Motor neuron (in vitro differentiated cells): Measurements from ENCODE around the gene UVRAG. TPM values are rescaled to one million over a fixed set of nuclear protein-coding genes. Genes with fewer than 3 reads are reported as not detected.

Experiments
- ATAC-seq, 8 experiments: fragments of 200-7000 bp; cut with Tn5 transposase; replicated peaks in 6 of 8; 2 replicates each; pipeline ENCODE4 v1.8.0; 2021; ENCODE audit warnings: mild to moderate bottlenecking in 8 of 8, moderate library complexity in 8 of 8
- H3K27ac ChIP-seq, 2 donors: fragments of 250-450 bp; sonication (Bioruptor Pico); 2 replicates each; pipeline ENCODE4 v1.9.0; 2021; ENCODE audit warnings: antibody characterized with exemption in 2 of 2, mild to moderate bottlenecking in 2 of 2, moderate library complexity in 1 of 2
- H3K4me1 ChIP-seq, 2 donors: fragments of 250-450 bp; sonication (Bioruptor Pico); replicated peaks in 1 of 2; 2 replicates each; pipeline ENCODE4 v1.6.1; 2021; ENCODE audit warnings: antibody characterized with exemption in 2 of 2, mild to moderate bottlenecking in 2 of 2, moderate library complexity in 1 of 2
- H3K4me3 ChIP-seq, 5 donors: fragments of 250-450 bp; sonication (Bioruptor Pico); 2 replicates each; pipeline ENCODE4 v1.9.0; 2021; ENCODE audit warnings: antibody characterized with exemption in 5 of 5, mild to moderate bottlenecking in 5 of 5, moderate library complexity in 4 of 5
- whole genome bisulfite sequencing, 10 experiments: fragments of 450-650 bp; shearing (Covaris generic); methylation state at CpG; one replicate each; pipeline ENCODE4 v1.0.0; 2022; 5-methylcytosine and 5-hydroxymethylcytosine counted together
- in situ Hi-C, 9 experiments: fragments of 400-800 bp; cut with MboI; loops; one replicate each; pipeline ENCODE4 v1.15.0; 2021; ENCODE audit warnings: low sequenced_read_pairs in 9 of 9, low pct_unique_long_range_greater_than_20kb in 2 of 9; ENCODE audit not compliant: unreplicated experiment in 9 of 9
- total RNA-seq, 8 experiments: library from RNA; unstranded; fragments of 300-600 nt; gene quantifications; 2 replicates each; pipeline versions ENCODE4 v1.2.3 to v1.2.4, GENCODE V29; 2022

UVRAG gene
- total RNA-seq, 8 experiments from 2014 or later, result 17.2 to 24.4 (median 19.6) TPM

DNA sequence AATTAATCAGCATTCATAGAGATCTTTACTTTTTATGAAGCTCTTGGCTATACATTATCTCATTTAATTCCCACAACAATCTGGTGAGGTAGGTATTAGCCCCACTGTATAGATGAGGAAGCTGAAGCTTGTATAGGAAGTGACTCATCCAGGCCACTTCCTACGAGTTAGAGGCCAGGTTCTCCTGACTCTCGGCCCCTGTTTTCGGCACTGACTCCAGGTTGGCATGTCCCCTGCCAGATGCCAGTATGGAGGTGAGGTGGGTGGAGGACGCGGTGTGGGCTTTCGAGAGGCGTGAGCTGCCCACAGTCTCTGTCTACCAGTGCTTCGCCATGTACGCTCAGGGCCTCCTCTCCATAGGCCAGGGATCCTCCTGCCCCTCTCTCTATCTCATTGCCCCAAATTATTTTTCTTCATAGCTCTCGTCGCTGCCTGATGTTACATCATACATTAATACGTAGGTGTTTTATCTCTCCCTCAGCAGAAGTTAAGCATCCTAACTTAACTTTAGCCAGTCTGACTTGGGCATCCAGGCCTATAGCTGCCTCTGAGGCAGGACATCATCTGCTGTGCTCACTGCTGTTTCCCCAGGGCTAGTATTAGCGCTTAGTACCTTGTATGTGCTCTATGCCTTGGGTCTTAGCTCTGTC lies 37.4 kb upstream of the UVRAG start:
- Histone ChIP-seq H3K27ac (no peak overlapping the region), H3K4me3 (no peak overlapping the region), H3K4me1 (no peaks in the 10 kb centered on the region)
- no peak for ATAC-seq
- WGBS, 10 experiments, result 68 to 100% (median 99%) methylated on average over 1 to 6 of the region's 13 CpGs; no CpG with 5 or more reads in 2 of the 10 experiments
- in situ Hi-C loops, result no loop called here

- WGBS, 10 experiments, result 17 to 86% (median 71%) methylated on average over 1 to 4 of the region's 5 CpGs; no CpG with 5 or more reads in 6 of the 10 experiments
- H3K4me1 ChIP-seq, result no peaks in the 10 kb centered on the region
- no peak for ATAC-seq
- no peak overlapping the region for H3K4me3 ChIP-seq
- H3K27ac ChIP-seq, result no peak overlapping the region
- in situ Hi-C loops, result no loop called here
Observed at GRCh38 chr11:75778962-75779361, 36.0 kb upstream of the UVRAG start.

DNA sequence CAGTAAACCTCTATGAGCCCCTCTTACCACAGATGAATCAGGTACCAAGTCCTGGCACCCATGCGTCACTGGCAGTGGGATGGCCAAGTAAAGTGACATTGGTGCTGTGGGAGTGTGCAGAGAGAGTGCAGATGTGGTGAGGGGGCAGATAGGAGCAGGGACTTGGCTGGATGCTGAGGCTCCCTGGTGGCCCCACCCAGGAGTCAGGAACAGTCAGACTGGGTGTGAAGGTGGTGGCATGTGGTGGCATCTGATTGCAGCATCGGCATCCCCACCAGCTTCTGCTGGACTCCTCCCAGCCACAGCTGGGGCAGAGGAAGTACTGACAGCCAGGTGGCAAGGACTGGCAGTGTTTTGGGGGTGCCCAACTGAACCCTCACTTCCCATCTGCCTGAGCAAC lies 35.0 kb upstream of the UVRAG start:
- H3K27ac ChIP-seq, result no peak overlapping the region
- 60 to 100% (median 100%) methylated on average over 1 of the region's 2 CpGs; no CpG with 5 or more reads in 6 of the 10 experiments for WGBS, 10 experiments
- no peaks in the 10 kb centered on the region for H3K4me1 ChIP-seq
- H3K4me3 ChIP-seq, result no peak overlapping the region
- in situ Hi-C loops, result no loop called here
- ATAC-seq, result no peak

- in situ Hi-C loops, result no loop called here
- 17 to 100% (median 88%) methylated on average over 1 to 2 of the region's 3 CpGs; no CpG with 5 or more reads in 6 of the 10 experiments for WGBS, 10 experiments
- no peak for ATAC-seq
- no peaks in the 10 kb centered on the region for H3K4me1 ChIP-seq
- H3K27ac ChIP-seq, result no peak overlapping the region
- no peak overlapping the region for H3K4me3 ChIP-seq
Observed at GRCh38 chr11:75780888-75781287, 34.1 kb upstream of the UVRAG start.

DNA sequence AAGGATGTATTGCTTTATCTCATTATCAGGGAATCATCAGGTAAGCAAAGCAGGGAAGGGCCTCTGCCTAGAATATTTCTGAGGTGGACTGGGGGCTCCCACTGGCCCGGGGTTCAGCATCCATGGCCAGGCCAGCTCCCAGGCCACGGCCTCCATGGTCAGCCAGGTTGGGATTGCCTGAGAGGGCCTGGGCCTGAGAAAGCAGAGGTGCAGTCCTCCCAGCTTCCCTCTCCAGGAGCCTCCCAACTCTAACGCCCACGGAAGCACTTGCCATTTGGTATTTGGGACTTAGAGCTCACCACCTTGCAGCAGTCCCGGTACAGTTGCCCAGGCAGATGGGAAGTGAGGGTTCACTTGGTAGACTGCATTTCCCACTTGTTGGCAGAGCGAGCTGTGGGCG lies 33.7 kb upstream of the UVRAG start:
- in situ Hi-C loops, result no loop called here
- Histone ChIP-seq H3K4me1 (no peaks in the 10 kb centered on the region), H3K4me3 (no peak overlapping the region), H3K27ac (no peak overlapping the region)
- ATAC-seq, result no peak
- WGBS, 10 experiments, result 40 to 92% (median 55%) methylated on average over 1 to 2 of the region's 7 CpGs; no CpG with 5 or more reads in 6 of the 10 experiments

GRCh38 chr11:75781831-75782230 lies 33.2 kb upstream of the UVRAG start:
- in situ Hi-C loops, result no loop called here
- Histone ChIP-seq H3K27ac (no peak overlapping the region), H3K4me3 (no peak overlapping the region), H3K4me1 (no peaks in the 10 kb centered on the region)
- no peak for ATAC-seq
- WGBS, 10 experiments, result 40 to 85% (median 77%) methylated on average over 1 to 5 of the region's 9 CpGs; no CpG with 5 or more reads in 5 of the 10 experiments

DNA sequence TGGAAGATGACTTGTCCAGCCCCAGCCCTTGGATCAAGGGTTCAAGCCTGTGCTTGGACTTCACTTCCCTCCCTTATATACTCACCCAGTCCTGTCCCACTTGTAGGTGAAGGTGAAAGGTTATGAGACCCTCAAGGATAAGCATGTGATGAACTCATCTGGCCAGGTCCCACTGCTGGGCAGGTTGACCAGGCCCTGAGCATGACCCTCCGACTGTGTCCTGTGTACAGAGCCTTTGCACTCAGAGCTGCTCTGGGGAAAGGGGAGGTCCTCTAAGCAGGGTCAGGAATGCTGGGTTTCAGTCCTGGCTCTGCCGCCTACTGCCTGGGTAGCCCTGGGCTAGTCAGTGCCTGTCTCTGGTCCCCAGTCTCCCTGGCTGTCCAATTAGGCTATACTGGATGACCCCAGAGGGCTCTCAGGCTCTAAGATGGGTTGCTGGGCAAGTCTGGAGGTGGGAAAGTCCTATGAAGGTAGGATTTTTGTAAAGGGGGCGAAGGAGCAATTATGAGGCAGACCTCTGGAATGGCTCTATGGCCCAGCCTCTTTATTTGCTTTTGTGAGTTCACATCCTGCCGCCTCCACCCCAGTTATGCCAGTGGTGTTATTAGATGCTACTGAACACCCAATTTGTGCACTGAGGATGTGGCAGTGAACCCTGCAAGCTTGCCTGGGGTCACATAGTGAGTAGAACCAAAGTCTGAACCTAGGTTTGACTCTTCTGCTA lies 32.3 kb upstream of the UVRAG start:
- in situ Hi-C loops, result no loop called here
- H3K4me3 ChIP-seq, result no peak overlapping the region
- 82 to 100% (median 86%) methylated on average over 1 to 3 of the region's 4 CpGs; no CpG with 5 or more reads in 3 of the 10 experiments for WGBS, 10 experiments
- no peak for ATAC-seq
- H3K4me1 ChIP-seq, result no peaks in the 10 kb centered on the region
- H3K27ac ChIP-seq, result no peak overlapping the region

- Histone ChIP-seq H3K27ac (no peak overlapping the region), H3K4me1 (no peaks in the 10 kb centered on the region), H3K4me3 (no peak overlapping the region)
- no peak for ATAC-seq
- in situ Hi-C loops, result no loop called here
- 72 to 100% (median 80%) methylated on average over 1 to 3 of the region's 4 CpGs; no CpG with 5 or more reads in 3 of the 10 experiments for WGBS, 10 experiments
Observed at GRCh38 chr11:75783416-75784084, 31.5 kb upstream of the UVRAG start.

DNA sequence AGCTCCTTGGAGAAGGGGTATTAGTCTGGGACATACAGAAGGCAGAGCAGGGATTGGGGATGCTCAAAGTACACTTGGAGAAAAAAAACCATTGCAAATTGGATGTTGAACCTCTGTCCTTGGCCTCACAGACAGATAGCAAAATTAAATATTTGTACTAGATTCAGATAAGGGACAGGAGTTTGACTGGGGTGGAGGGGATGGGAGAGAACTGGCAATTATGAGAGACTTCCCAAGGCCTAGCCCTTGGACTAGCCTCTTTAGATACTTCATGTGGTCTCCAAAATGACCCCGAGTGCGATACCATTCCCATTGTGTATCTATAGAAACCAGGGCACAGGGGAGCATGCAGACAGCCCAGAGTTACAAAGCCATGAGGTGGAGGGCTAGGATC lies 30.9 kb upstream of the UVRAG start:
- Histone ChIP-seq H3K4me3 (no peak overlapping the region), H3K4me1 (no peaks in the 10 kb centered on the region), H3K27ac (no peak overlapping the region)
- 94 to 100% (median 100%) methylated on average over 2 of the region's 2 CpGs; no CpG with 5 or more reads in 7 of the 10 experiments for WGBS, 10 experiments
- ATAC-seq, result no peak
- in situ Hi-C loops, result no loop called here

DNA sequence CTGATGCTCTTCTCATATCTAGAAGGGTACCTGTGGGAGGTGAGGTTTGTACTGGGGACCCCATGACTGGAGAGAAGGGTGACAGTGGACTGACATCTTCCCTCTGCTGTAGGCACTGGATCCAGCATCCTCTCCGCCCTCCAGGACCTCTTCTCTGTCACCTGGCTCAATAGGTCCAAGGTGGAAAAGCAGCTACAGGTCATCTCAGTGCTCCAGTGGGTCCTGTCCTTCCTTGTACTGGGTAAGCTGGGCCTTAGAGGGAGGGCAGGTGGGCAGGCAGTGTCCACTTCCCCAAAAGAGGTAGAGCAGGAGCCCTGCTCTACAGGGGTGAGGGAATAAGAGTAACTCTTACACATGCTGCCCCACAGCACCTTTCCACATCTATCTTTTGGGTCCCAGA lies 30.5 kb upstream of the UVRAG start:
- Histone ChIP-seq H3K4me3 (no peak overlapping the region), H3K4me1 (no peaks in the 10 kb centered on the region), H3K27ac (no peak overlapping the region)
- ATAC-seq, result no peak
- WGBS, 10 experiments, result 40% methylated on average over 1 of the region's 1 CpG; no CpG with 5 or more reads in 9 of the 10 experiments
- in situ Hi-C loops, result no loop called here

DNA sequence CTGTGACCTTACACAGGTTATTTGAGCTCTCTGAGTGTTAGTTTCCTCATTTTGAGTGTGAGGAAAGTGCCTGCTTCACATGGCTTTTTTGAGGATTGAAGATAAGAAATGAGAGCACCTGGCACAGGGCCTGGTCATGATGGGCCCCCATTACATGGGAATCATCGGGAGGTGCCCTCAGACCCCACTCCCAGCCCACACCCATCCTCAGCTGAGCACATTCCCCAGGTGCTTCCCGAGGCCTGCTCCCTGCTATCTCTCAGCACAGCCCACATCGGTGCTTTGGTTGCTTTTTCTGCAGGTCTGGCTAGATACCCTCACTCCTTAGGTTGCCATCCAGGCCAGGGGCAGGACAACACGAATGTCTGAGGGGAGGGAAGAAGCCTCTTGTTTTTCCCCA lies 29.8 kb upstream of the UVRAG start:
- WGBS, 10 experiments, result 74 to 83% methylated on average over 1 to 4 of the region's 4 CpGs; no CpG with 5 or more reads in 8 of the 10 experiments
- no peak overlapping the region for H3K27ac ChIP-seq
- H3K4me1 ChIP-seq, result no peaks in the 10 kb centered on the region
- no peak for ATAC-seq
- in situ Hi-C loops, result no loop called here
- H3K4me3 ChIP-seq, result no peak overlapping the region

- H3K4me1 ChIP-seq, result no peaks in the 10 kb centered on the region
- H3K27ac ChIP-seq, result no peak overlapping the region
- WGBS, 10 experiments, result 0 to 100% (median 73%) methylated on average over 1 to 5 of the region's 8 CpGs; no CpG with 5 or more reads in 2 of the 10 experiments
- ATAC-seq, result no peak
- in situ Hi-C loops, result no loop called here
- no peak overlapping the region for H3K4me3 ChIP-seq
Observed at GRCh38 chr11:75786101-75786736, 28.8 kb upstream of the UVRAG start.

DNA sequence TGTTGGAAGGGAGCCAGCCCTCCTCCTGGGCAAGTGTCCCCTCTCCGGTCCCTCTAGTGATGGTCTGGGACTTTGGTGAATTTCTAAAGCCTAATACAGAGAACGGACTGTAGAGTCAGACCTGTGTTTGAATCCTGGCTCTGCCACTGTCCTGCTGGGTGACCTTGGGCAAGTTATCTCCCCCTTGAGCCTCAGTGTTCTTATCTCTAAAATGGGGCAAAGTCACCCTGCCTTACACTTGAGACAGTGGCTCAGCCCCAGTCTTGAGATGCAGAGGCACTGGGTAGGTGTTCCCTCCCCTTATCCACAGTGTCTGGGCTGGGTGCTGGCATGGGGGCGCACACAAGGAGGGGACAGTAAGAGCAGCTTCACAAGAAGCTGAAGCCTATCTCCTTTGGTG lies 25.5 kb upstream of the UVRAG start:
- Histone ChIP-seq H3K4me3 (no peak overlapping the region), H3K27ac (no peak overlapping the region), H3K4me1 (peaks cover 3 to 5% of the 10 kb centered on the region in 2 donors)
- no peak for ATAC-seq
- in situ Hi-C loops, result no loop called here
- WGBS, 10 experiments, result 60 to 94% (median 90%) methylated on average over 1 to 3 of the region's 3 CpGs; no CpG with 5 or more reads in 7 of the 10 experiments
